ENCODE measurements around the gene SORCS2.

SORCS2 gene

GRCh38 chr4:7192252-7193029 lies at the start of gene SORCS2:
Gene SORCS2 (plus strand): TSS chr4:7192538.
- DNase-seq: no peak

- no peak for DNase-seq
Measured at GRCh38 chr4:7144374-7145290, 47.7 kb upstream of the SORCS2 start.

- DNase-seq: no peak
Measured at GRCh38 chr4:7145291-7145934, 46.9 kb upstream of the SORCS2 start.

GRCh38 chr4:7146059-7146785 lies 46.1 kb upstream of the SORCS2 start:
- DNase-seq: no peak

- DNase-seq: no peak
Measured at GRCh38 chr4:7146786-7147115, 45.6 kb upstream of the SORCS2 start.

- DNase-seq: no peak
Measured at GRCh38 chr4:7147261-7147660, 45.1 kb upstream of the SORCS2 start.

GRCh38 chr4:7147661-7148310 lies 44.6 kb upstream of the SORCS2 start:
- no peak for DNase-seq

GRCh38 chr4:7148337-7148736 lies 44.0 kb upstream of the SORCS2 start:
- DNase-seq: no peak

GRCh38 chr4:7150036-7150635 lies 42.2 kb upstream of the SORCS2 start:
- no peak for DNase-seq

GRCh38 chr4:7151668-7152227 lies 40.6 kb upstream of the SORCS2 start:
- DNase-seq: no peak

GRCh38 chr4:7153711-7154110 lies 38.6 kb upstream of the SORCS2 start:
- no peak for DNase-seq

GRCh38 chr4:7154351-7154981 lies 37.9 kb upstream of the SORCS2 start:
- DNase-seq: no peak

GRCh38 chr4:7155590-7156071 lies 36.7 kb upstream of the SORCS2 start:
- no peak for DNase-seq

GRCh38 chr4:7156328-7156727 lies 36.0 kb upstream of the SORCS2 start:
- DNase-seq: no peak

GRCh38 chr4:7156761-7157488 lies 35.4 kb upstream of the SORCS2 start:
- DNase-seq: no peak

- DNase-seq: no peak
Measured at GRCh38 chr4:7157666-7158065, 34.7 kb upstream of the SORCS2 start.

GRCh38 chr4:7158081-7158750 lies 34.1 kb upstream of the SORCS2 start:
- DNase-seq: no peak

GRCh38 chr4:7158991-7159390 lies 33.3 kb upstream of the SORCS2 start:
- no peak for DNase-seq

GRCh38 chr4:7159923-7160322 lies 32.4 kb upstream of the SORCS2 start:
- no peak for DNase-seq

GRCh38 chr4:7160439-7160838 lies 31.9 kb upstream of the SORCS2 start:
- DNase-seq: no peak

All from activated gamma-delta T cell treated with Interleukin-2 at 50 U/mL for 16 hours (primary cell).